SHP77 (cell line): Measurements from ENCODE around the gene GABARAPL1.
"Not testable (repeated sequence)": the region's sequence is repeated elsewhere in the genome, so short reads cannot be mapped to it uniquely, and the experiment has no call there.

ENCODE experiments used
- DNase-seq, 2 experiments: peaks; one replicate each; lab custom pipeline; 2025; lab: John Stamatoyannopoulos, UW

The GABARAPL1 gene

GRCh38 chr12:10197879-10198278 lies 14.8 kb upstream of the GABARAPL1 start:
- DNase-seq, result no peak

- DNase-seq, result not testable (repeated sequence)
These were observed 8.2 kb upstream of the GABARAPL1 start for GRCh38 chr12:10204495-10204894.

GRCh38 chr12:10205220-10205807 lies 7.4 kb upstream of the GABARAPL1 start:
- DNase-seq, result no peak

- no peak for DNase-seq
These were observed 5.5 kb upstream of the GABARAPL1 start for GRCh38 chr12:10207136-10207535.

GRCh38 chr12:10210225-10210624 lies 2.5 kb upstream of the GABARAPL1 start:
- DNase-seq, result no peak

- no peak for DNase-seq
These were observed 1.4 kb upstream of the GABARAPL1 start for GRCh38 chr12:10211101-10211939.

GRCh38 chr12:10211940-10212738 lies 538 bp upstream of the GABARAPL1 start:
- peak; percentile 63 to 80 for DNase-seq

GRCh38 chr12:10213168-10214135 lies 775 bp downstream of the GABARAPL1 start:
- DNase-seq, result peak; percentile 16

GRCh38 chr12:10214136-10214894 lies 1.6 kb downstream of the GABARAPL1 start:
- DNase-seq, result no peak

- DNase-seq, result no peak
These were observed 2.2 kb downstream of the GABARAPL1 start for GRCh38 chr12:10214895-10215267.

- no peak for DNase-seq
These were observed 2.8 kb downstream of the GABARAPL1 start for GRCh38 chr12:10215436-10215835.

- not testable (repeated sequence) for DNase-seq
These were observed 3.3 kb downstream of the GABARAPL1 start for GRCh38 chr12:10215946-10216345.

- no peak for DNase-seq
These were observed 5.3 kb downstream of the GABARAPL1 start for GRCh38 chr12:10218021-10218420.

GRCh38 chr12:10220398-10221077 lies 7.9 kb downstream of the GABARAPL1 start:
- no peak for DNase-seq

- no peak for DNase-seq
These were observed 9.2 kb downstream of the GABARAPL1 start for GRCh38 chr12:10221846-10222245.

GRCh38 chr12:10223208-10223607 lies 10.5 kb downstream of the GABARAPL1 start:
- no peak for DNase-seq

GRCh38 chr12:10225426-10225825 lies 12.7 kb downstream of the GABARAPL1 start:
- DNase-seq, result not testable (repeated sequence)

- no peak for DNase-seq
These were observed 13.4 kb downstream of the GABARAPL1 start for GRCh38 chr12:10226086-10226485.

GRCh38 chr12:10226731-10227130 lies 14.1 kb downstream of the GABARAPL1 start:
- DNase-seq, result no peak

- no peak for DNase-seq
These were observed 15.0 kb downstream of the GABARAPL1 start for GRCh38 chr12:10227648-10228047.
